GM18498 (cell line): ENCODE results near the gene MAP7D2.

Experiments
- ATAC-seq: cut with Tn5 transposase; IDR thresholded peaks from one replicate; pipeline ENCODE4 v1.9.1; 2021; ENCODE audit warnings: mild to moderate bottlenecking, moderate library complexity; ENCODE audit not compliant: unreplicated experiment

MAP7D2 gene

GRCh38 chrX:19981947-19982346 is 134.8 kb downstream of the MAP7D2 start:
- ATAC-seq, result no peak

GRCh38 chrX:19975845-19976244 is 140.9 kb downstream of the MAP7D2 start:
- no peak for ATAC-seq

- ATAC-seq, result no peak
Measured at GRCh38 chrX:19972984-19973383, 143.7 kb downstream of the MAP7D2 start.

- ATAC-seq, result no peak
Measured at GRCh38 chrX:19968276-19968675, 148.4 kb downstream of the MAP7D2 start.

- no peak for ATAC-seq
Measured at GRCh38 chrX:19966056-19966455, 150.7 kb downstream of the MAP7D2 start.

- no peak for ATAC-seq
Measured at GRCh38 chrX:19964017-19964710, 152.5 kb downstream of the MAP7D2 start.

GRCh38 chrX:19960913-19961312 is 155.8 kb downstream of the MAP7D2 start:
- no peak for ATAC-seq

- ATAC-seq, result no peak
Measured at GRCh38 chrX:19958552-19959486, 157.9 kb downstream of the MAP7D2 start.

- ATAC-seq, result no peak
Measured at GRCh38 chrX:19956923-19957322, 159.8 kb downstream of the MAP7D2 start.
